OCI-LY1 (cell line): Measurements from ENCODE around the gene AATK.

Experiments used
- CTCF ChIP-seq: fragments of 200-600 bp; sonication (generic), shearing (Covaris generic); IDR thresholded peaks from 2 replicates; pipeline ENCODE4 v1.5.1; 2017; ENCODE audit warnings: mild to moderate bottlenecking, antibody characterized with exemption, low read length, moderate library complexity, mixed read lengths
- EZH2 ChIP-seq: fragments of 200-600 bp; sonication (generic), shearing (Covaris generic); IDR thresholded peaks from 2 replicates; pipeline ENCODE4 v1.8.0; 2017; ENCODE audit warnings: borderline replicate concordance, mixed run types, mild to moderate bottlenecking, antibody characterized with exemption, low read length, moderate library complexity, mixed read lengths

GRCh38 chr17:81176666-81177065, 10.6 kb upstream of the AATK start:
- TF ChIP-seq CTCF = no peak
- TF ChIP-seq EZH2 = no peak
